GM11168 (cell line): ENCODE measurements around the gene PPP1R12A.
"Not testable (repeated sequence)": the region's sequence is repeated elsewhere in the genome, so short reads cannot be mapped to it uniquely, and the experiment has no call there.

Experiments used
- in situ Hi-C: fragments of 300-500 bp; cut with MboI; formaldehyde crosslinking; loops from one replicate; pipeline ENCODE4 v1.12.0; 2022; ENCODE audit warnings: low sequenced_read_pairs; ENCODE audit not compliant: unreplicated experiment

PPP1R12A gene

GRCh38 chr12:79847417-79847816, 87.5 kb downstream of the PPP1R12A start:
- in situ Hi-C loops, result no loop called here

GRCh38 chr12:79844693-79845092, 90.2 kb downstream of the PPP1R12A start:
- in situ Hi-C loops, result no loop called here

GRCh38 chr12:79843978-79844377, 90.9 kb downstream of the PPP1R12A start:
- in situ Hi-C loops, result no loop called here

- in situ Hi-C loops, result no loop called here
These were observed 92.3 kb downstream of the PPP1R12A start for GRCh38 chr12:79842630-79843029.

- in situ Hi-C loops, result no loop called here
These were observed 93.0 kb downstream of the PPP1R12A start for GRCh38 chr12:79841878-79842265.

GRCh38 chr12:79841248-79841877, 93.5 kb downstream of the PPP1R12A start:
- in situ Hi-C loops, result no loop called here

GRCh38 chr12:79838359-79838758, 96.5 kb downstream of the PPP1R12A start:
- in situ Hi-C loops, result no loop called here

- in situ Hi-C loops, result no loop called here
These were observed 97.3 kb downstream of the PPP1R12A start for GRCh38 chr12:79837575-79837974.

- in situ Hi-C loops, result no loop called here
These were observed 99.5 kb downstream of the PPP1R12A start for GRCh38 chr12:79835377-79835843.

- in situ Hi-C loops, result no loop called here
These were observed 100.1 kb downstream of the PPP1R12A start for GRCh38 chr12:79834712-79835376.

GRCh38 chr12:79830440-79830839, 104.5 kb downstream of the PPP1R12A start:
- in situ Hi-C loops, result no loop called here

- in situ Hi-C loops, result no loop called here
These were observed 106.0 kb downstream of the PPP1R12A start for GRCh38 chr12:79828924-79829323.

- in situ Hi-C loops, result no loop called here
These were observed 107.4 kb downstream of the PPP1R12A start for GRCh38 chr12:79827484-79827883.

- in situ Hi-C loops, result no loop called here
These were observed 108.4 kb downstream of the PPP1R12A start for GRCh38 chr12:79826267-79827128.

GRCh38 chr12:79822475-79822874, 112.4 kb downstream of the PPP1R12A start:
- in situ Hi-C loops, result no loop called here

GRCh38 chr12:79818856-79819255, 116.0 kb downstream of the PPP1R12A start:
- in situ Hi-C loops, result no loop called here

- in situ Hi-C loops, result not testable (repeated sequence)
These were observed 150.4 kb downstream of the PPP1R12A start for GRCh38 chr12:79784366-79785065.

GRCh38 chr12:79782172-79782900, 152.6 kb downstream of the PPP1R12A start:
- in situ Hi-C loops, result no loop called here

- in situ Hi-C loops, result no loop called here
These were observed 156.0 kb downstream of the PPP1R12A start for GRCh38 chr12:79778802-79779448.
